Smooth muscle cell (in vitro differentiated cells): ENCODE measurements around the gene PIK3CD. TPM values are rescaled to one million over a fixed set of nuclear protein-coding genes. Genes with fewer than 3 reads are reported as not detected.

ENCODE experiments used
- DNase-seq: peaks from one replicate; lab custom pipeline; 2025; ENCODE audit not compliant: unreplicated experiment; lab: John Stamatoyannopoulos, UW
- H2AFZ ChIP-seq: fragments of 200-600 bp; sonication (generic); 2 replicates; pipeline ENCODE4 v1.6.0; 2016; ENCODE audit warnings: antibody characterized with exemption, low read depth, mild to moderate bottlenecking
- H3F3A ChIP-seq: fragments of 200-600 bp; sonication (generic); 2 replicates; pipeline ENCODE4 v1.6.0; 2017; ENCODE audit warnings: antibody characterized with exemption, low read depth
- H3K27ac ChIP-seq: fragments of 200-600 bp; sonication (generic); 2 replicates; pipeline ENCODE4 v1.5.1; 2016; ENCODE audit warnings: low read depth, mild to moderate bottlenecking
- H3K27me3 ChIP-seq: fragments of 200-600 bp; sonication (generic); 2 replicates; pipeline ENCODE4 v1.6.1; 2016; ENCODE audit warnings: low read depth, mild to moderate bottlenecking
- H3K36me3 ChIP-seq: fragments of 200-600 bp; sonication (generic); 2 replicates; pipeline ENCODE4 v1.5.1; 2016; ENCODE audit warnings: low read depth
- H3K4me1 ChIP-seq: fragments of 200-600 bp; sonication (generic); 2 replicates; pipeline ENCODE4 v1.5.1; 2016; ENCODE audit warnings: low read depth
- H3K4me2 ChIP-seq: fragments of 200-600 bp; sonication (generic); 2 replicates; pipeline ENCODE4 v1.6.0; 2016; ENCODE audit warnings: mild to moderate bottlenecking
- H3K4me3 ChIP-seq: fragments of 200-600 bp; sonication (generic); 2 replicates; pipeline ENCODE4 v1.5.1; 2016; ENCODE audit warnings: mild to moderate bottlenecking
- H3K79me2 ChIP-seq: fragments of 200-600 bp; sonication (generic); 2 replicates; pipeline ENCODE4 v1.6.0; 2016; ENCODE audit warnings: low read depth, mild to moderate bottlenecking
- H3K9ac ChIP-seq: fragments of 200-600 bp; sonication (generic); 2 replicates; pipeline ENCODE4 v1.6.0; 2016; ENCODE audit warnings: low read depth
- H3K9me3 ChIP-seq: fragments of 200-600 bp; sonication (generic); replicated peaks from 2 replicates; pipeline ENCODE4 v1.5.1; 2016; ENCODE audit warnings: low read depth
- H4K20me1 ChIP-seq: fragments of 200-600 bp; sonication (generic); 2 replicates; pipeline ENCODE4 v1.6.0; 2016; ENCODE audit warnings: low read depth
- CTCF ChIP-seq: fragments of 200-600 bp; sonication (generic); IDR thresholded peaks from 2 replicates; pipeline ENCODE4 v1.5.1; 2017; ENCODE audit warnings: borderline replicate concordance, mild to moderate bottlenecking, antibody characterized with exemption; ENCODE audit not compliant: insufficient read depth, poor library complexity, severe bottlenecking
- WGBS: methylation state at CpG from one replicate; pipeline ENCODE4 v1.1.7; 2016; ENCODE audit warnings: low lambda C conversion rate; 5-methylcytosine and 5-hydroxymethylcytosine counted together
- polyA plus RNA-seq: library from polyadenylated mRNA; unstranded; fragments of >200 nt; fragmentation: Nextera tagmentation; extraction: Ambion mirVana; gene quantifications from 2 replicates; pipeline ENCODE4 v1.2.1, GENCODE V29; 2016
- total RNA-seq: library from RNA; depleted of rRNA; stranded (reverse); fragments of >200 nt; gene quantifications from 2 replicates; pipeline ENCODE4 v1.2.3, GENCODE V29; 2014

PIK3CD gene
- total and polyA plus RNA-seq, 2 experiments from 2014 or later = 3.9 to 4.1 TPM

GRCh38 chr1:9726905-9727595, 75.5 kb downstream of the PIK3CD start:
- Histone ChIP-seq H3K27ac (no peak overlapping the region), H3K27me3 (no peaks in the 10 kb centered on the region), H3K4me3 (no peak overlapping the region), H3K4me2 (no peak overlapping the region), H3K79me2 (no peaks in the 10 kb centered on the region), H3F3A (no peaks in the 10 kb centered on the region), H2AFZ (no peak overlapping the region), H4K20me1 (no peaks in the 10 kb centered on the region), H3K9ac (no peak overlapping the region), H3K9me3 (no peaks in the 10 kb centered on the region), H3K36me3 (no peaks in the 10 kb centered on the region), H3K4me1 (no peaks in the 10 kb centered on the region)
- no peak for TF ChIP-seq CTCF
- DNase-seq = no peak
- 93% methylated on average over 25 of the region's 25 CpGs for WGBS

DNA sequence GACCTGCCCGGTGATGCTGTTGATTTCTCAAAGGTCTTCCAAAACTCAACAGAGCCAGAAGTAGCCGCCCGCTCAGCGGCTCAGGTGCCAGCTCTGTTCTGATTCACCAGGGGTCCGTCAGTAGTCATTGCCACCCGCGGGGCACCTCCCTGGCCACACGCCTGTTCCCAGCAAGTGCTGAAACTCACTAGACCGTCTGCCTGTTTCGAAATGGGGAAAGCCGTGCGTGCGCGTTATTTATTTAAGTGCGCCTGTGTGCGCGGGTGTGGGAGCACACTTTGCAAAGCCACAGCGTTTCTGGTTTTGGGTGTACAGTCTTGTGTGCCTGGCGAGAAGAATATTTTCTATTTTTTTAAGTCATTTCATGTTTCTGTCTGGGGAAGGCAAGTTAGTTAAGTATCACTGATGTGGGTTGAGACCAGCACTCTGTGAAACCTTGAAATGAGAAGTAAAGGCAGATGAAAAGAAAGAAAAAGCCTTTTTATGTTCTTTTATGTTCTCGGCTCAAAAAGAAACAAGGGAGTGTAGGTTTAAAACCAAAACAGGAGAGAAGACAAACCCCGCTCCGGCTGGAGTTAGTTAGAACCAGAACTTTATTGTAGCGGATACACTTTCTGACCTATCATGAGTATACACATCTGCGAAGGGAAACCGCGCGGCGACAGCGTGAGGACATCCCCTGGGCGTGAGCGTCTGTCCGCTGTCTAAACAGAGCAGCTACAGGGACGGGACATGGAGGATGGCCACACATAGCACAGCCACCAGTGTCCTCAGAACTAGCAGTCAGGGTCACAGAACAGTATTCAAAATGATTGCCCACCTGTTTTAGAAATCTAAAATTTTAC, 77.1 kb downstream of the PIK3CD start:
- Histone ChIP-seq H3K79me2 (no peaks in the 10 kb centered on the region), H3K36me3 (no peaks in the 10 kb centered on the region), H3K4me3 (no peak overlapping the region), H3K27me3 (no peaks in the 10 kb centered on the region), H3K27ac (no peak overlapping the region), H3F3A (no peaks in the 10 kb centered on the region), H3K9me3 (no peaks in the 10 kb centered on the region), H3K9ac (no peak overlapping the region), H3K4me2 (no peak overlapping the region), H4K20me1 (no peaks in the 10 kb centered on the region), H2AFZ (no peak overlapping the region), H3K4me1 (no peaks in the 10 kb centered on the region)
- no peak for DNase-seq
- no peak for TF ChIP-seq CTCF
- 96% methylated on average over 33 of the region's 33 CpGs for WGBS

- TF ChIP-seq CTCF = no peak
- WGBS = 99% methylated on average over 12 of the region's 12 CpGs
- H3F3A ChIP-seq = no peaks in the 10 kb centered on the region
- no peaks in the 10 kb centered on the region for H3K27me3 ChIP-seq
- no peak overlapping the region for H3K4me3 ChIP-seq
- no peak overlapping the region for H2AFZ ChIP-seq
- H3K4me1 ChIP-seq = no peaks in the 10 kb centered on the region
- H3K36me3 ChIP-seq = no peaks in the 10 kb centered on the region
- DNase-seq = no peak
- no peak overlapping the region for H3K9ac ChIP-seq
- H3K9me3 ChIP-seq = no peaks in the 10 kb centered on the region
- H3K79me2 ChIP-seq = no peaks in the 10 kb centered on the region
- H3K4me2 ChIP-seq = no peak overlapping the region
- H4K20me1 ChIP-seq = no peaks in the 10 kb centered on the region
- H3K27ac ChIP-seq = no peak overlapping the region
Measured at GRCh38 chr1:9729523-9729922, 78.0 kb downstream of the PIK3CD start.
